ENCODE measurements around the gene PHF13.
A peak's percentile ranks its signal among the peaks of the same experiment; 100 is the strongest.

The PHF13 gene

DNA sequence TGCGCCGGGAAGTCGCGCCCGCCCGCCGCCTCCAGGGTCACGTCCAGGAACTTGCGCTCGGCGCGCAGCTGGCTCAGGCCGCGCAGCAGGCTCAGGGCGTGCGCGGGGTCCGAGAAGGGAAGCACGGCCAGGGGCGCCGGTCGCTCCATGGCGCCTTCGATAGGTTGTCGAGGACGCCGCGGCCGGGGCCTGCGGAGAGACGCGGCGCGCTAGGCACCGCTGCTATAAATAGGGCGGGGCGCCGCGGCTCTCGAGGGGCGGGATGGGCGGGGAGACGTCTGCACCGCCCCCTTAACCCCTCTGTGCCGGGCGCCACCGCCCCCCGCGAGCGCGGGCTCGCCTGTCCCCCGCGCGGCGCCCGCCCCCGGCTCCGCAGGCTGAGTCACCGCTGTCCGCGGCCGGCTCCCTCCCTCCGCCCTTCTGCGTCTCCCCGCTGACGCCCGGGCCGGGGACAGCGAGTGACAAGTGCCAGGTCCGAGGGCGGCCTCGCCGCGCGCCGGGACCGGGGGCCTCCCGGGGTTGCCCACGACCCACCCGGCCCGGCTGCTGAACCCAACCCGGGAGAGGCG is 10.8 kb upstream of the PHF13 start, which contains the start of gene KLHL21:
KLHL21 (minus strand) TSS at position 201 of the 569 bp plus-strand sequence; CDS start at position 149, 52 bp downstream.
- DNase-seq = peak; percentile 87 to 89

DNA sequence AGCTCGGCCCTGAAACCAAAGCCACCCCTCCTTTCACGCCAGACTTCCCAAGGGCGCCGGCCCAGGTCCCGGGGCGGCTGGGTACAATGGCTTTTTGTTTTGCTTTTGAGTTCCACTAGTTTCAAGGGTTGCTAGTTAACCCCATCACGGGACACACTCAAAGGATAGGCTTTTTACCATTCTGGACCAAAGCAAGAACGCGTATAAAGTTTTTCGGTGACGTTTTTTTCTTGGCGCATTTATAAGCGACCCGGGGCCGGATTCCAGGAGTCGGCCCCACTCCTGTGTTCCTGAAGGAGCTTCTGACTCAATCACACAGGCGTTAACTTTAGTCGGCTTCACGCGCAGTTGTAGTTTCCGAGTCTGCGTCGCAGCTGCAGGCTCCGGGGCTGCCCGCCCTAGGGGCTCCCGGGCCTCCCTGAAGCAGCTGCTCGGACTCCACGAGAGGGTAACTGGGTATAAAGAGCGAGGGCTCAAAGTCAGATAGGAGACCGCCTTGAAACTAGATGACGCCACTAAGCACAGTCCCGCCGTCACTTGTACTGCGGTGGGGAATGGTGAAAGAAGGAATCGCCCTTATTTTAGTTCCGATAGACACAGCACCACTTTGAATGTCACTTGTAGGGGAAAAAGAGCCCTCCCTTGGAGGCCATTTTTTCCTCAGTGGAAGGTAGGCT is 10.2 kb upstream of the PHF13 start:
- DNase-seq = peak; percentile 36 to 52

DNA sequence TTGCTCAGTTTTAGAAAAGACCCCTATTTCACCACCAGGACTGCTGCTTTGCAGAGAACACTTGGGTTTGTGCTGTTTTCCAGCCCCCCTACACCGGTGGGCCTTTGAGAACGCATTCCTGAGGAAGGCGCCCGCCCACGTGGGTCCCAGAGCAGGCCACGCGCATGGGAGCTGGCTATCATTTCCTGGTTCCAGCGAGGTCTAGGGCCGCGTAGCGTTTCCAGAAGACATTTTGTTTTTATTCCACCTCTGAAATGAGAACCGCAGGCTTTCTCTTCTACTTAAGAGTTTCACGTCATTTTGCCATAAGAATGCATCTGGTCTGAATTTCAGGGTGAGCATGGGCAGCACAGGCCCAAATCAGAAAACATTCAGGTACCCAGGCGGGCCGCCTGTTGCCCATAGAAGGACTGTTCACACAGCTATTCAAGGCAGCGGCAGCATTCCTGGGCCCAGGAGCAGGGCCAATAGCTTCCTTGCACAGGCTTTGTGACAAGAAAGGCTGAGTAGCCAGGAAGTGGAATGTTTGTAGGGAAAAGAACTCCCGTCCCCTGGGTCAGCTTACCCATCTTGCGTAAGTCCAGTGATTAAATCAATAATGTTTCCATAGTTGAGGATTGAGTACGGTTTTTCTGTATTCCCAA is 9.5 kb upstream of the PHF13 start:
- peak in 1 of 2 experiments; percentile 52 for DNase-seq

DNA sequence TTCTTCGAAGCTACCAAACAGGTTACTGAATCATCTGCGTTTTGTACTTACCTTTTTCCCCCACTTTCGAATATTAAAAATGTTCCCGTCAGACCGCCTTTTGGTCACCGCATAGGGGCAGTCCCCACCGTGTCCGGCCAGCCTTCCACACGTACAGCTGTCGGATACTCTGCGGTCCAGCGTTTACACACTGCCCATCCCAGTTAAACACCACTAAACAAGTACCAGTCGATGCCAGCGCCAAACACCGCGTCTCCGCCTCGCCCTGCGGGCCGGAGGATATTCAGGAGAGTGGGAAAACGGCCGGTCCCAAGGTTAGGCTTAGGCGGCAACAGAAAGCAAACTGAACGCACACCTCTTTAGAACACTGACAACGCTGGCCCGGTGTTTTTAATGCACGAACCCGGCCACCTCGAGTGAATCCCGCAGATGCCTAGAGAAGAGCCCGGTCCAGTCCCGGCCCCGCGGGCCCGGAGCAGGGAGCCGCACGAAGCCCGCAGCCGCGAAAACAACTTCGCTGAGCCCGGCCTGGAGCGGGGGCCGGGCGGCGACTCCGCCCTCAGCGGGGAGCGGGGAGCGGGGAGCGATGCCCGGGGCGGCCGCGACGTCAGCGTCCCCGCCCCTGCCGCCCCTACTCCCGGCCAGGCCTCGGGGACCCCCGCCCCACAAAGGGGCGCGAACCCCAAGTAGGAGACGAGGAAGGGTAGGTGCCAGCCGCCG is 730 bp upstream of the PHF13 start:
- peak; percentile 44 to 47 for DNase-seq

DNA sequence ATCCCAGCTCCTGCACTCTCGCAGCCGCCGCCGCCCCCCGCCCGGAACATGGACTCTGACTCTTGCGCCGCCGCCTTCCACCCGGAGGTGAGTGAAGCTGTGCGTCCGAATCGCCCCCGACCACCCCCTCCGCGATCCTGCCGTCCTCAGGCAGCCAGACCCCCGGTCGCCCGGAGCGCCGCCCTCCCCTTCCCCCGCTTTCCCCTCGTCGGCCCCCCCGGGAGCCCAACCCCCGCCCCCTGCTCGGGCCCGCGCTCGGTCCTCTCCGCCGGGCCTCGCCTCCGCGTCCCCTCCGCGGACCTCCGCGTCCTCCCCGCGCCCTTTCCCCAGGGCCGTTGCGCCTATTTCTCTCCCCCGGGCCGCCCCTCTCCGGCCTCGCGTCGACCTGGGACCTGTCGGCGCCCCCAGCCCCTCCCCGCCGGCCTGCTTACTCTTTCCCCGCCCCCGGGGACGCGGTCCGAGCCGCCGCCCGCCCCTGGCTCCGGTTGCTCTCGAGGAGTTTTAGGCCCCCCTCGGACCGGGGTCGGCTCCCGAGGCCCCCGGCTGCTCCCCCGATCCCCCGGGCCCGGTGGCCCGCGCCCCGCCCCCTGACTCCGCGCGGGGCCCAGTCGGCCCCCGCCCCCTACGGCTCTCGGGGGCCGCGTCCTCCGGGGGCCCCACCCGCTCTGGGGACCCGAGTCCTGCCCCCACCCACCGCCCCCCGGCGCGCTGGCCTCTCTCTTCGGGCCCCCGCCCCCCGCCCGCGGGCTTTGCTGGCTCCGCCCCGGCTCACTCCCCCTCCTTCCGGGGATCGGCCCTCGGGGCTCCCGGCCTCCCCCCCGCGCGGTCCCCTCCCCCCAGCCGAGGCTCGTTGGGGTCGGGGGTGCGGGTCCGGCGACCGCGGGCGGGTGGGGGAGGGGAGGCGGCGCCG is 743 bp downstream of the PHF13 start:
- no peak for DNase-seq

DNA sequence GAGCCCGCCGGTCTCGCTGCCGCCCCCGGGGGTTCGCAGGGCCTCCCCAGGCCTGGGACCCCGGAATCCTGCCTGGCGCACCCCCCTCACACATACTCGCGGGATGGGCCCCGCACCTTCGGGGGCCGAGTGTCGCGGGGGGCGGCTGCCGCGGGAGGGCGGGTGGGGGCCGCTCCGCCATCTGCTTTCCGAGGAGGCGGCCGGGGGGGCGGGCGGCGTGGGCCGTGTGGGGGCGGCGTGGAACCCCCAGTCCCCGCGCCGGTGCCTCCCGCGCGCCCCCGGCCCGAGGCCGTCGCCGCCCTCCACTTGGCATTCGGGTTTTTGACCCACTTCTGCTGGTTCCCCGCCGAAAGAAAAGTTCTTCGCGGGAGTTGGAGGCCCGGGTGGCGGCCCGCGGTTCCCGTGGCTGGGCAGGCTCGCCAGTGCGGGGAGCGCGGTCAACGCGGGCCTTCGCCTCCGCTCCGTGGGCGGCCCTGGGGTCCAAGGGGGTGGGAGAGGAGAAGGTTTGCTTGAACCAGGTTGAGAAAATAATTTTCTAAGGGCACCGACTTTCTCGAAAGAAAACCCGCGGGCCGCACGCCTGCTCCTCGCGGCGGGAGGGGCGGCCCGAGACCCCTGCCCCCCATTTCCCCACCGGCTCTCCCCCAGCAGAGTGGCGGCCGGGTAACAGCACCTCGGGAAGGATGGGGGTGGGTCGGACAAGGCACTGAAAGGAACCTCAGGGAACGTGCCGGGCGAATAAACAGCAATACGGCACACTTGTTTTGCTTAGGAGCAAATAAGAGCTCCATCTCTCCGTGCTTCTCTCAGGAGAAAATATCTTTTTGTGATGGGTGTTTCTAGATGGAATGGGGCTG is 1.6 kb downstream of the PHF13 start:
- DNase-seq = no peak

DNA sequence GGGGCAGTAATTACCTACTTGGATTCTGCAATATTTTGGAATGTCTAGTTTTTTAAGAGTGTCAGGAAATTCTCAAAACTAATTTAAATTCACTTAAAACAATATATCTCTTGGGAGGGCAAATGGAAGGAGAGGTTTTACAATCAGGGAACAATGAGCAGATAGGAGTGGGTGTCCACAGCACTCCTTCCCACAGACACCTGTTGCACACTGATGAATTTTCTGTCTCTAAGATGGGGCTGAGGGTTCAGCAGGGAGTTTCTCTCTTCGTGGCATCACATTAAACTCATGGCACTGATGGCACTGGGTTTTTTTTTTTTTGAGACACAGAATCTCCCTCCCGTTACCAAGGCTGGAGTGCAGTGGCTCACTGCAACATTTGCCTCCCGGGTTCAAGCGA is 5.5 kb downstream of the PHF13 start:
- DNase-seq = no peak

DNA sequence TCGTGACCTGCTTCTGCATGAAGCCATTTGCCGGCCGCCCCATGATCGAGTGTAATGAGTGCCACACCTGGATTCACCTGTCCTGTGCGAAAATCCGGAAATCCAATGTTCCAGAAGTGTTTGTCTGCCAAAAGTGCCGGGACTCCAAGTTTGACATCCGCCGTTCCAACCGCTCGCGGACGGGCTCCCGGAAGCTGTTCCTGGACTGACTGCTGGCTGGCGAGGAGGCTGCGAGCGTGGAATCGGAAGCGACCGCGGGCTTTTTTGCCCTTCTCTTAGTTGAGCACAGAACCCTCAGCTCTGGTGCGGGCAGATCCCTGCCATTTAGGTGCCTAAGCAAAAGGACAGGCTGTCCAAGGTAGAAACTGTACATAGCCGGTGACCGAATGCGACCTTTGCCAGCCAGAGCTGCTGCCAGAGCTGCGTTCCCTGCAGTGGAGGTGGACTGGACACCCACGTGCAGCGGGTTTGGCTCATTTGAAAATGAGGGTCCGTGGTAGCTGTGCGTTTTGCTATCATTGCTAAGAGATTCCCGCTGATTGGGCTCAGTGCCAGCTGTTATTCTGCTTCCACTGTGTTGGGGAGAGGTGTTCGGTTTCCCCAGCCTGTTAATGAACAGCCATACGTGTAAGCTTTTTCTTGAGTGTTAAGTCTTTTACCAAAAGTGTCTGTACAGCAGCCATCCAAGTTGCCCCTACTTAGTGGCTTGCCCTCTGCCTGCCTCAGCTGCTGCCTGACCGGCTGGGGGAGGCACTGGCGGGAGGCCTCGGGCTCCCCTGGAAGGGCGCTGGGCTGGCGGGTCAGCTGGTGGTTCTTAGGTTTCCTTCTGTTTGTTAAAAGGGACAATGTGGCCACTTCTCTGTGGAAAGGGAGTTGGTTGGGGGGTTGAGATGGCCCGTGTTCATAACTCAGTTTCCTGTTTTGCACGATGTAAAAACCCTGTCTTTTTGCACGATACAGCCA is 8.2 kb downstream of the PHF13 start:
- DNase-seq = no peak

DNA sequence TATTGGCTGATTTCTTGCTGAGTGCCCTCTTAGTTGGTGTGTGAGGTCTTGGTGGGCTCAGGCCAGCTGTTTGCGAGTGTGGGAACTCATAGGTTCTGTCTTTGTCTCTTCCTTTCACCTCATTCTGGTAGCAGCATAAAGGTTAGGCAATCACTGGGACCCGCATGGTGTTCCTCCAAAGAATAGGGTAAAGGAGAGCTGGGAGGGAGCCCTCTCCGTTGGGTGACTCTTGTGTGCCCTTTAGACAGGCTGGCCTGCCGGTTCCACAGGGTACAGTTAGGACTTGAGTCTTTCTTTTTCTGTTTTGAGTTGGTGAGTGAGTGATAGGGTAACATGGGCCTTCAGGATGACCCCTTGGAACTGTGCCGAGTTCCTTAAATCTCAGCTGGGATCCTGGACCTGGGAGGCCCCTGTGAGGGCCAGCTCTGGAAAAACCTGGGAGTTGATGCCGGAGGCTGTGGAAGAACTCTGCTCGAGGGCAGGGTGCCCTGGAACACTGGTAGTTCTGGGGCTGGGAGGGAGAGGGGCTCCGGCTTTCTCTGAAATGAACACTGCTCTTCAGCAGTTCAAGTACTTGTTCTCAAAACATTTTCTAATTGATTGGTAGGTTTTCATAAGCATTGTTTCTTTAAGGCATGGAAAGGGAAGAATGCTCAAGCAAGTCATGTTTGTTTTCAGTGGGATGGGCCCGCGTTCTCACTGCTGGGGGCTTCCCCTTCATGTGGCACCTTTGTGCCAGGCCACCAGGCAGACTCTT is 9.0 kb downstream of the PHF13 start:
- no peak for DNase-seq

DNA sequence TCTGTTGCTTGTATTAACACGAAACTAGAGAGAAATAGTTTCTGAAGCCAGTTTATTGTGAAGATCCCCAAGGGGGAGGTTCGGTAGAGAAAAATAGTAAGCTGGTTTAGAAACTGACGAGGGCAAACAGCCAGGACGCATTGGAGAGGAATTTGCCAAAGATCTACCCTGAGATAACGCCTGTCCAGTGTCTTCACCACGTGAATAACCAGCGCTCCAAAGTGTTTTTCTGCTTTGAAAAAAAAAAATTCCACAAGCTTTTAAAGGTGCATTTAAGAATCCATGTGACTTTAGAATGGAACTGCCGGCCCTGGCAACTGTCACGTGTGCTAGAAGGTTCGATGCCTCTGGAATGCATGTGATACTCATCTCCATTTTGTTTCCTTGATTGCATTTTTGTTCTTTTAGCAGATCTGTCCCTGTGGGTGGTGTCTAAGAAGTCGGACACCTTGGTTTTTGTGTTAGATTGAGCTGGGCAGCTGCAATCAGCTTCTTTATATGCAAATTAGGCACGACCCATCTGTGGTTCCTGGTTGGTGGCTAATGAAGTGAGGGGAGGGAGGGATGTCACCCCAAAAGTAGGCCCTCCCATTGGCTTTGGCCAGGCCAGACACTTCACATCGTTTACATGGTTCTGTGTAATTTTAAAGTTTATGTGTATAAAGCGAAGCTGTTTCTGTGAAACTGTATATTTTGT is 9.9 kb downstream of the PHF13 start:
- DNase-seq = no peak

DNA sequence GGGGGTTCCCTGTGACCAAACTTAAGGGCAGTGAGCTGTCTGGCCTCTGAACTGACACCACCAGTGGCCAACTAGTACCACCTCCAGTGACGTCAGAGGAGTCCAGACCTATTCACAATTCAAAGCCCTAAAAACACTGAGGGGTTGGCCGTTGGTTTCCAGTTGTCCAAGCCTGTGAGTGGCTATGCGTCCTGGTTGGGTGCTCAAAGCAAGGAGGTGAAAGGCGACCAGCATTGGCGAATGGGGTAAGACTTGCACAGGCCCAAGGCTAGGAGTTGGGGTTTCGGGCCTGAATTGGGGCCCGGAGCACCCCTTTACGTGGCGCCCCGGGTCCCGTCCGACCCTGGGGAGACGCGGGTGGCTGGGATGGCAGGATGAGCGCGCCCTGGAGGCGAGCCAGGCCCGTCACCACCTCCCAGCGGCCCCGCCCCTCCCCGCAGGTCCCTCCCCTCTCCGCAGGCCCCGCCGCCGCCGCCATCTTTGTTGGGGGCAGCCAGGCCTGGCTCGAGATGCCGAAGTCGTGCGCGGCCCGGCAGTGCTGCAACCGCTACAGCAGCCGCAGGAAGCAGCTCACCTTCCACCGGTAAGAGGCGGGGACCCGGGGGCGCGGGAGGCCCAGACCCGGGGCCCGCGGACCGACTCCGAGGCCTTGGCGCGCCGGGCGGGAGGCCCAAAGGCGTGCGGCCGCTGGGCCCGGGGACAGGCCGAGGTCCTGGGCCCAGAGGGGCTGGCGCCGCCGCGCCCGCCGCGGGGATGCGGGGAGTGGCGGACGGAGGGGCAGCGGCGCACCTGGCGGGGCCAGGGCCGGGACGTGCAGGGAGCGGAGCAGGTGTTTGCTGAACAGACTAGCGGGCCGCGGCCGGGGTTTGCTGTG is 11.4 kb downstream of the PHF13 start, which contains the start of gene THAP3:
THAP3 (plus strand) TSS at position 159 of the 874 bp plus-strand sequence; CDS start at position 510, 351 bp downstream.
- peak; percentile 53 to 67 for DNase-seq

DNA sequence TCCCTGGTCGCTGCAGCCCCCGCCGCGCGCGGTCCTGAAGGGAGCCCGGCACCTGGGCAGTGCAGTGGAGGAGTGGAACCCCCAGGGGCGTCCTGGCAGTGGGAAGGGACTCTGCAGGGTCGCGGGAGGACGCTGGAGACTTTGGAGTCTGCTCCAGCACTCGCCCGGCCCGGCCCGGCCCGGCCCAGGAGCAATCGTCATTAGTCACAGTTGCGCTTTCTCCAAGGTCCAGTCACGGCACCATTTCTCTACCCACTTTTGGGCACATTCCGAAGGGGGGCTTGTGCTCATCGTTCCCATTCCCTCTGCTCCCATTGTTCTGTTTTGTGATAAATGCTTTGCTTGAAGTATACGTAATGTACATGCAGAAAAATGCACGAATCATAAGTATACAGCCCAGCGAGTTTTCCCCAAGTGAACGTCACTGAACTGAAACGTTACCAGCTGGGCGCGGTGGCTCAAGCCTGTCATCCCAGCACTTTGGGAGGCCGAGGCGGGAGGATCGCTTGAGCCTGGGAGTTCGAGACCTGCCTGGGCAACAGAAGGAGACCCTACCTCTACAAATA is 12.1 kb downstream of the PHF13 start:
- DNase-seq = no peak

DNA sequence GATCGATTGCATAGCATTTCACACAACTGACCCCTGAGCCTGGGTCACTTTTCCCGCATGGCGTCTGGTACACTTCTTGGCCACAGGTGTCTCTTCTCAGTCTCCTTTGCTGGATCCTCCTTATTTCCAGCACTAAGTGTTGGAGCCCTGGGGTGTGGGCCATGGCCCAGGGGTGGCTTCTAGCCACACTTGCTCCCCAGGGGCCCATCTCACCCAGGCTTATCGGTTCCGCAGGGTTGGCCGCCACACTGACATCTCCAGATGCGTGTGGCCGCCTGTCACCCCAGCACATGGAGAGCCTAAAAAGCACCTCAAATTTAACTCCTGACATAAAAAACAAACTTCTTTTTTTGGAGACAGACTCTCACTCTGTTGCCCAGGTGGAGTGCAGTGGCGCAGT is 13.5 kb downstream of the PHF13 start:
- no peak for DNase-seq

DNA sequence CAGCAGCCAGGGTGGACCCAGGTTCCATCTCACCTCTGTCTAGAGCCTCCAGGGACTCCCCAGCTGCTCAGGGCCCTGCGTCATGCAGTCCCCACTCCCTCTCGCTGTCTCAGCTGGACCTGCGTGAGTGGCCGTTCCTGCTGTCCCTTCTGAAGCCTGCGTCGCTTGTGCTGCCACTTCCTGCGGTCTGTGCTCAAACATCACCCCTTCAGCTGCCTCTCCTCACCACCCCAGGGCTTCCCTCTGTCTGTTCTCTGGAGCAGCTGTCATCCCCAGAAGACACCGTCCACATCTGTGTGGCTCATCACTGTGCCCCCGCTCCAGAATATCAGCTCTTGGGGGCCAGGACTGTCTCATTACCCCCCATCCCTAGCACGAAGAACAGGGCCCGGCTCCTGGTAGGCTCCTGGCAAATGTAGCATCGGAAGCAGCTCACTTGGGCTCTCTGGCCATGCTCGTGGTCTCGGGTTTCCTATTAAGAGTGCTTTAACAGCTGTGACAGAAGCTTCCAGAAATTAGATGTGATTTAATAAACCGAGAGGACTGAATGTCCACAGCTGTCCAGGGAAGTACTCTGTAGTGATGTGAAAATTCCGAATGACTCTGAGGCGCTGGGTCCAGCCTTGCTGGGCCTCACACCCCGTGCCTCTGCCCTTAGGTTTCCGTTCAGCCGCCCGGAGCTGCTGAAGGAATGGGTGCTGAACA is 14.5 kb downstream of the PHF13 start:
- DNase-seq = no peak

DNA sequence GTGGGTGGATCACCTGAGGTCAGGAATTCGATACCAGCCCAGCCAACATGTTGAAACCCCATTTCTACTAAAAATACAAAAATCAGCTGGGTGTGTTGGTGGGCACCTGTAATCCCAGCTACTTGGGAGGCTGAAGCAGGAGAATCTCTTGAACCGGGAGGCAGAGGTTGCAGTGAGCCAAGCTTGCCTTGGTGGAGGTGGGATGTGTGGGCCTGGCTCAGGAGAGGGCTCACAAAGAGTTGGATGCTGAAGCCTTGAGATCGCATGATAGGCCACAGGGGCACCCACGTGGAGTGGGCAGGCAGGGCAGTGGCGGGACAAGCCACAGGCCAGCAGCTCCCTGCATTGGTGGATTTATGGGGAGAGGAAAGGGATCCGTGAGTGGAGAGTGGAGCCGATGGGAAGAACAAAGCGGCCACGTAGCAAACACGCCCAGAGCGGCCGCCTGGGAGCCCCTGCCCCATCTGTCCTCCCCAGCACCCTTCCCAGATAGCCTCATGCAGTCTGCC is 15.5 kb downstream of the PHF13 start:
- DNase-seq = no peak

DNA sequence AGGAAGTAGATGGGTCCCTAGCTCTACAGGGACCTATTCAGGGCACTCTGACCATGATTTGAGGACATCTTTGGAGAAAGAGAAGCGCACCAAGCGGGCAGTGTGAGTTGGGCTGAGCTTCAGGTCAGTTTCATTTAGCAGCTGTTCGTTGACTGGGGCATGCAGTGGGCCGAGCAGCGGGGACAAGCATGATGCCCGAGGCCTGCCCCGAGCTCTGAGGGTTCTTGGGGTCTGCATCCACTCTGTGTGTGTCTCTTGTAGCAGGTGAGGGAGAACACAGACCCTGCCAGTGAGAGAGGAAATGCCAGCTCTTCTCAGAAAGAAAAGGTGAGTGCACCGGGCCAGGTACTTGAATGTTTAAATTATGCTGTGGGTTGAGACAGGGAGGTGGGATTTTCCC is 16.5 kb downstream of the PHF13 start:
- DNase-seq = no peak
